ENCODE results near the gene IFNA8. TPM values are rescaled to one million over a fixed set of nuclear protein-coding genes. Genes with fewer than 3 reads are reported as not detected.

The IFNA8 gene
- total RNA-seq, 3 donors from 2014 or later: not detected

GRCh38 chr9:21450733-21451394, 41.9 kb downstream of the IFNA8 start:
- no peak for ATAC-seq
- TF ChIP-seq CTCF (IDR thresholded peaks at IDR 0.05): no peak
- Histone ChIP-seq H3K36me3 (ENCODE audit: low read depth) (no peaks in the 10 kb centered on the region), H3K4me1 (ENCODE audit: low read depth) (no peaks in the 10 kb centered on the region), H3K4me3 (no peak overlapping the region), H3K9me3 (no peaks in the 10 kb centered on the region)
- DNase-seq: no peak
- intact Hi-C loops (cut with DNase I, micrococcal nuclease): loop anchor here in 1 of 2 donors (5.0 kb wide), 1 partner anchor 129 kb away; no protein-coding TSS in a partner anchor

GRCh38 chr9:21452681-21453080, 43.8 kb downstream of the IFNA8 start:
- Histone ChIP-seq H3K4me1 (ENCODE audit: low read depth) (no peaks in the 10 kb centered on the region), H3K4me3 (no peak overlapping the region), H3K36me3 (ENCODE audit: low read depth) (no peaks in the 10 kb centered on the region), H3K9me3 (no peaks in the 10 kb centered on the region)
- no peak for TF ChIP-seq CTCF (IDR thresholded peaks at IDR 0.05)
- ATAC-seq (no peak), DNase-seq (no peak)
- intact Hi-C loops (cut with DNase I, micrococcal nuclease): loop anchor here in 1 of 2 donors (5.0 kb wide), 1 partner anchor 130 kb away; no protein-coding TSS in a partner anchor

GRCh38 chr9:21454149-21454548, 45.2 kb downstream of the IFNA8 start:
- intact Hi-C loops (cut with DNase I, micrococcal nuclease): loop anchor here in 1 of 2 donors (5.0 kb wide), 1 partner anchor 132 kb away; no protein-coding TSS in a partner anchor
- no peaks in the 10 kb centered on the region for H3K4me1 ChIP-seq (ENCODE audit: low read depth)
- no peaks in the 10 kb centered on the region for H3K9me3 ChIP-seq
- no peaks in the 10 kb centered on the region for H3K36me3 ChIP-seq (ENCODE audit: low read depth)
- H3K4me3 ChIP-seq: no peak overlapping the region
- DNase-seq (no peak), ATAC-seq (peak; percentile 51)
- no peak for TF ChIP-seq CTCF (IDR thresholded peaks at IDR 0.05)

GRCh38 chr9:21455320-21455719, 46.4 kb downstream of the IFNA8 start:
- no peaks in the 10 kb centered on the region for H3K4me1 ChIP-seq (ENCODE audit: low read depth)
- H3K36me3 ChIP-seq (ENCODE audit: low read depth): no peaks in the 10 kb centered on the region
- no peak overlapping the region for H3K4me3 ChIP-seq
- DNase-seq: peak in 1 of 3 donors; percentile 19
- intact Hi-C loops (cut with DNase I, micrococcal nuclease): no loop called here
- peak; percentile 43 for TF ChIP-seq CTCF (IDR thresholded peaks at IDR 0.05)
- peak; percentile 81 for ATAC-seq
- no peaks in the 10 kb centered on the region for H3K9me3 ChIP-seq

Other genes with a start within 250 kb of the IFNA8 start
- not detected for gene IFNA21, start 242.5 kb upstream of the IFNA8 start, total RNA-seq
- not detected for gene IFNA4, start 221.5 kb upstream of the IFNA8 start, total RNA-seq
- gene IFNA7, start 206.9 kb upstream of the IFNA8 start, total RNA-seq: not detected
- gene IFNA10, start 202.0 kb upstream of the IFNA8 start, total RNA-seq: not detected
- gene IFNA16, start 191.8 kb upstream of the IFNA8 start, total RNA-seq: not detected
- not detected for gene IFNA17, start 180.9 kb upstream of the IFNA8 start, total RNA-seq
- not detected for gene IFNA14, start 169.1 kb upstream of the IFNA8 start, total RNA-seq
- under 1 TPM in 1 of 3 donors, not detected in 2; 0.41 TPM for gene IFNA5, start 103.8 kb upstream of the IFNA8 start, total RNA-seq
- gene KLHL9, start 73.7 kb upstream of the IFNA8 start, total RNA-seq: 10 to 100 TPM; 21.8 to 23.9 (median 23.4) TPM
- gene IFNA6, start 58.2 kb upstream of the IFNA8 start, total RNA-seq: not detected
- gene IFNA13, start 41.1 kb upstream of the IFNA8 start, total RNA-seq: not detected
- not detected for gene IFNA2, start 23.7 kb upstream of the IFNA8 start, total RNA-seq
- gene IFNA1, start 31.3 kb downstream of the IFNA8 start, total RNA-seq: not detected
- gene IFNE, start 73.2 kb downstream of the IFNA8 start, total RNA-seq: not detected

Measured in mucosa of descending colon (tissue), 3 donors.